ENCODE data around the gene DACH1. TPM values are rescaled to one million over a fixed set of nuclear protein-coding genes. Genes with fewer than 3 reads are reported as not detected.

The DACH1 gene
- total RNA-seq, 1 donor from 2014 or later: 1.2 TPM

GRCh38 chr13:71605744-71606143, 261.3 kb downstream of the DACH1 start:
- no peaks in the 10 kb centered on the region for H3K36me3 ChIP-seq (ENCODE audit: control insufficient read depth, insufficient read depth, low read length)
- TF ChIP-seq CTCF (IDR thresholded peaks at IDR 0.05; ENCODE audit: insufficient read depth, low read length, poor library complexity, severe bottlenecking): no peak
- no peaks in the 10 kb centered on the region for H3K27me3 ChIP-seq (ENCODE audit: control insufficient read depth, insufficient read depth, low read length)
- H3K4me3 ChIP-seq (ENCODE audit: low read depth, low read length): no peak overlapping the region
- DNase-seq (ENCODE audit: low read depth): no peak

- TF ChIP-seq CTCF (IDR thresholded peaks at IDR 0.05; ENCODE audit: insufficient read depth, low read length, poor library complexity, severe bottlenecking): no peak
- no peak for DNase-seq (ENCODE audit: low read depth)
- Histone ChIP-seq H3K4me3 (ENCODE audit: low read depth, low read length) (no peak overlapping the region), H3K27me3 (ENCODE audit: control insufficient read depth, insufficient read depth, low read length) (no peaks in the 10 kb centered on the region), H3K36me3 (ENCODE audit: control insufficient read depth, insufficient read depth, low read length) (no peaks in the 10 kb centered on the region)
These were observed 263.7 kb downstream of the DACH1 start for GRCh38 chr13:71603255-71603654.

- Histone ChIP-seq H3K27me3 (ENCODE audit: control insufficient read depth, insufficient read depth, low read length) (no peaks in the 10 kb centered on the region), H3K36me3 (ENCODE audit: control insufficient read depth, insufficient read depth, low read length) (no peaks in the 10 kb centered on the region), H3K4me3 (ENCODE audit: low read depth, low read length) (no peak overlapping the region)
- DNase-seq (ENCODE audit: low read depth): no peak
- TF ChIP-seq CTCF (IDR thresholded peaks at IDR 0.05; ENCODE audit: insufficient read depth, low read length, poor library complexity, severe bottlenecking): no peak
These were observed 264.7 kb downstream of the DACH1 start for GRCh38 chr13:71602344-71602743.

- TF ChIP-seq CTCF (IDR thresholded peaks at IDR 0.05; ENCODE audit: insufficient read depth, low read length, poor library complexity, severe bottlenecking): no peak
- DNase-seq (ENCODE audit: low read depth): no peak
- Histone ChIP-seq H3K36me3 (ENCODE audit: control insufficient read depth, insufficient read depth, low read length) (no peaks in the 10 kb centered on the region), H3K4me3 (ENCODE audit: low read depth, low read length) (no peak overlapping the region), H3K27me3 (ENCODE audit: control insufficient read depth, insufficient read depth, low read length) (no peaks in the 10 kb centered on the region)
These were observed 269.9 kb downstream of the DACH1 start for GRCh38 chr13:71597150-71597549.

GRCh38 chr13:71596116-71596515, 270.9 kb downstream of the DACH1 start:
- H3K36me3 ChIP-seq (ENCODE audit: control insufficient read depth, insufficient read depth, low read length): no peaks in the 10 kb centered on the region
- no peak for TF ChIP-seq CTCF (IDR thresholded peaks at IDR 0.05; ENCODE audit: insufficient read depth, low read length, poor library complexity, severe bottlenecking)
- DNase-seq (ENCODE audit: low read depth): no peak

GRCh38 chr13:71593566-71593965, 273.4 kb downstream of the DACH1 start:
- DNase-seq (ENCODE audit: low read depth): no peak
- no peaks in the 10 kb centered on the region for H3K36me3 ChIP-seq (ENCODE audit: control insufficient read depth, insufficient read depth, low read length)
- H3K27me3 ChIP-seq (ENCODE audit: control insufficient read depth, insufficient read depth, low read length): no peaks in the 10 kb centered on the region
- no peak for TF ChIP-seq CTCF (IDR thresholded peaks at IDR 0.05; ENCODE audit: insufficient read depth, low read length, poor library complexity, severe bottlenecking)
- no peak overlapping the region for H3K4me3 ChIP-seq (ENCODE audit: low read depth, low read length)

More at GRCh38 chr13:71596116-71596515, 270.9 kb downstream of the DACH1 start:
- Histone ChIP-seq H3K27me3 (ENCODE audit: control insufficient read depth, insufficient read depth, low read length) (no peaks in the 10 kb centered on the region), H3K4me3 (ENCODE audit: low read depth, low read length) (no peak overlapping the region)

Data from kidney epithelial cell (primary cell).